ENCODE data around the gene FLNA.
"Not testable (repeated sequence)": the region's sequence is repeated elsewhere in the genome, so short reads cannot be mapped to it uniquely, and the experiment has no call there.

FLNA gene

GRCh38 chrX:154357205-154357604 lies 17.2 kb downstream of the FLNA start:
- no peak for DNase-seq

GRCh38 chrX:154356596-154356995 lies 17.8 kb downstream of the FLNA start:
- no peak for DNase-seq

- no peak for DNase-seq
These were observed 18.7 kb downstream of the FLNA start for GRCh38 chrX:154355776-154356140.

- no peak for DNase-seq
These were observed 19.2 kb downstream of the FLNA start for GRCh38 chrX:154355094-154355775.

- DNase-seq = no peak
These were observed 19.9 kb downstream of the FLNA start for GRCh38 chrX:154354516-154354915.

- no peak for DNase-seq
These were observed 20.4 kb downstream of the FLNA start for GRCh38 chrX:154354013-154354412.

- no peak for DNase-seq
These were observed 21.1 kb downstream of the FLNA start for GRCh38 chrX:154353172-154353843.

- no peak for DNase-seq
These were observed 22.0 kb downstream of the FLNA start for GRCh38 chrX:154352466-154352865.

- no peak for DNase-seq
These were observed 22.4 kb downstream of the FLNA start for GRCh38 chrX:154352012-154352401.

- no peak for DNase-seq
These were observed 23.0 kb downstream of the FLNA start for GRCh38 chrX:154351183-154352011.

- no peak for DNase-seq
These were observed 23.8 kb downstream of the FLNA start for GRCh38 chrX:154350429-154351182.

- DNase-seq = no peak
These were observed 24.5 kb downstream of the FLNA start for GRCh38 chrX:154349979-154350378.

GRCh38 chrX:154349359-154349935 lies 25.0 kb downstream of the FLNA start:
- DNase-seq = no peak

GRCh38 chrX:154348646-154349358 lies 25.6 kb downstream of the FLNA start:
- DNase-seq = no peak

- no peak for DNase-seq
These were observed 26.3 kb downstream of the FLNA start for GRCh38 chrX:154348114-154348531.

GRCh38 chrX:154343620-154344019 lies 30.8 kb downstream of the FLNA start:
- not testable (repeated sequence) for DNase-seq

GRCh38 chrX:154343063-154343462 lies 31.4 kb downstream of the FLNA start:
- DNase-seq = not testable (repeated sequence)

- DNase-seq = not testable (repeated sequence)
These were observed 32.8 kb downstream of the FLNA start for GRCh38 chrX:154341399-154342298.

- no peak for DNase-seq
These were observed 39.9 kb downstream of the FLNA start for GRCh38 chrX:154334496-154334895.

- no peak for DNase-seq
These were observed 40.6 kb downstream of the FLNA start for GRCh38 chrX:154333837-154334271.

GRCh38 chrX:154333116-154333515 lies 41.3 kb downstream of the FLNA start:
- no peak for DNase-seq
